ENCODE data around the gene SLCO4A1. TPM values are rescaled to one million over a fixed set of nuclear protein-coding genes. Genes with fewer than 3 reads are reported as not detected.

Gene SLCO4A1
- total RNA-seq, 5 donors from 2014 or later (not counting 1 experiment from before 2014, with no cell fraction given): 0.98 to 7.2 (median 5.4) TPM

GRCh38 chr20:62684981-62685380, 42.7 kb downstream of the SLCO4A1 start:
- H3K27me3 Mint-ChIP-seq: peaks cover 0 to 9% of the 10 kb centered on the region in 2 donors
- H3K27ac Mint-ChIP-seq: no peak overlapping the region
- peaks cover 10 to 15% (median 10%) of the 10 kb centered on the region in 3 donors for H3K4me1 Mint-ChIP-seq
- CTCF ChIA-PET: no interaction called here
- H3K4me3 Mint-ChIP-seq: no peak overlapping the region
- Histone ChIP-seq H3K36me3 (ENCODE audit: control insufficient read depth in 2 of 2, extremely low read depth in 1 of 2, insufficient read depth in 1 of 2, low read length in 1 of 2) (no peaks in the 10 kb centered on the region), H3K27ac (ENCODE audit: low read length) (no peak overlapping the region), H3K9me3 (no peaks in the 10 kb centered on the region), H3K27me3 (replicated peaks in 1 of 2; ENCODE audit: control insufficient read depth in 2 of 2, extremely low read depth in 1 of 2, insufficient read depth in 2 of 2, low read length in 1 of 2) (peaks cover 0 to 55% of the 10 kb centered on the region in 2 experiments), H3K4me3 (ENCODE audit: control insufficient read depth in 1 of 2, extremely low read depth in 1 of 2, low read length in 1 of 2) (no peak overlapping the region), H3K4me1 (ENCODE audit: control insufficient read depth in 1 of 2, extremely low read depth in 1 of 2, insufficient read depth in 2 of 2, low read length in 2 of 2) (peaks cover 0 to 11% of the 10 kb centered on the region in 2 experiments)
- no peaks in the 10 kb centered on the region for H3K9me3 Mint-ChIP-seq
- H3K36me3 Mint-ChIP-seq: no peaks in the 10 kb centered on the region
- DNase-seq: no peak
- POLR2A ChIA-PET: no interaction called here
- no peak for ATAC-seq (replicated peaks in 1 of 4)
- 29% methylated on average over 1 of the region's 12 CpGs for WGBS (ENCODE audit: insufficient coverage)

GRCh38 chr20:62685781-62686555, 43.7 kb downstream of the SLCO4A1 start:
- peaks cover 0 to 64% of the 10 kb centered on the region in 2 experiments for H3K27me3 ChIP-seq (replicated peaks in 1 of 2; ENCODE audit: control insufficient read depth in 2 of 2, extremely low read depth in 1 of 2, insufficient read depth in 2 of 2, low read length in 1 of 2)
- H3K36me3 Mint-ChIP-seq: no peaks in the 10 kb centered on the region
- H3K36me3 ChIP-seq (ENCODE audit: control insufficient read depth in 2 of 2, extremely low read depth in 1 of 2, insufficient read depth in 1 of 2, low read length in 1 of 2): no peaks in the 10 kb centered on the region
- H3K4me3 Mint-ChIP-seq: peak overlapping the region in 1 of 3 donors; percentile 18
- no peaks in the 10 kb centered on the region for H3K9me3 Mint-ChIP-seq
- POLR2A ChIA-PET: no interaction called here
- peaks cover 0 to 11% of the 10 kb centered on the region in 2 experiments for H3K4me1 ChIP-seq (ENCODE audit: control insufficient read depth in 1 of 2, extremely low read depth in 1 of 2, insufficient read depth in 2 of 2, low read length in 2 of 2)
- H3K4me3 ChIP-seq (ENCODE audit: control insufficient read depth in 1 of 2, extremely low read depth in 1 of 2, low read length in 1 of 2): no peak overlapping the region
- 19% methylated on average over 21 of the region's 27 CpGs for WGBS (ENCODE audit: insufficient coverage)
- CTCF ChIA-PET: interaction anchor here in 1 of 2 donors (0.5 kb wide), 1 partner anchor 174 kb away, joined by 3 read pairs; no protein-coding TSS in a partner anchor
- DNase-seq (peak in 24 of 35 experiments; percentile 2 to 54 (median 14)), ATAC-seq (replicated peaks in 1 of 4) (peak; percentile 41 to 69 (median 55))
- H3K4me1 Mint-ChIP-seq: peaks cover 10 to 15% (median 10%) of the 10 kb centered on the region in 3 donors
- H3K27me3 Mint-ChIP-seq: peaks cover 3 to 9% of the 10 kb centered on the region in 2 donors
- H3K27ac Mint-ChIP-seq: peak overlapping the region in 1 of 2 donors; percentile 11
- H3K9me3 ChIP-seq: no peaks in the 10 kb centered on the region
- no peak overlapping the region for H3K27ac ChIP-seq (ENCODE audit: low read length)

- Mint-ChIP-seq H3K4me1 (peaks cover 10 to 15% (median 10%) of the 10 kb centered on the region in 3 donors), H3K27ac (no peak overlapping the region), H3K9me3 (no peaks in the 10 kb centered on the region), H3K36me3 (no peaks in the 10 kb centered on the region), H3K27me3 (peaks cover 3 to 12% of the 10 kb centered on the region in 2 donors), H3K4me3 (no peak overlapping the region)
- CTCF ChIA-PET: no interaction called here
- POLR2A ChIA-PET: no interaction called here
- H3K27ac ChIP-seq (ENCODE audit: low read length): no peak overlapping the region
- DNase-seq: no peak
- H3K4me3 ChIP-seq (ENCODE audit: control insufficient read depth in 1 of 2, extremely low read depth in 1 of 2, low read length in 1 of 2): no peak overlapping the region
- peaks cover 0 to 69% of the 10 kb centered on the region in 2 experiments for H3K27me3 ChIP-seq (replicated peaks in 1 of 2; ENCODE audit: control insufficient read depth in 2 of 2, extremely low read depth in 1 of 2, insufficient read depth in 2 of 2, low read length in 1 of 2)
- 88% methylated on average over 34 of the region's 37 CpGs for WGBS (ENCODE audit: insufficient coverage)
- no peak for ATAC-seq (replicated peaks in 1 of 4)
- no peaks in the 10 kb centered on the region for H3K36me3 ChIP-seq (ENCODE audit: control insufficient read depth in 2 of 2, extremely low read depth in 1 of 2, insufficient read depth in 1 of 2, low read length in 1 of 2)
- H3K4me1 ChIP-seq (ENCODE audit: control insufficient read depth in 1 of 2, extremely low read depth in 1 of 2, insufficient read depth in 2 of 2, low read length in 2 of 2): peaks cover 0 to 11% of the 10 kb centered on the region in 2 experiments
- H3K9me3 ChIP-seq: no peaks in the 10 kb centered on the region
Measured at GRCh38 chr20:62686869-62687830, 44.8 kb downstream of the SLCO4A1 start.

- H3K4me3 Mint-ChIP-seq: no peak overlapping the region
- H3K36me3 ChIP-seq (ENCODE audit: control insufficient read depth in 2 of 2, extremely low read depth in 1 of 2, insufficient read depth in 1 of 2, low read length in 1 of 2): no peaks in the 10 kb centered on the region
- peaks cover 0 to 11% of the 10 kb centered on the region in 2 experiments for H3K4me1 ChIP-seq (ENCODE audit: control insufficient read depth in 1 of 2, extremely low read depth in 1 of 2, insufficient read depth in 2 of 2, low read length in 2 of 2)
- H3K36me3 Mint-ChIP-seq: no peaks in the 10 kb centered on the region
- ATAC-seq (replicated peaks in 1 of 4) (no peak), DNase-seq (no peak)
- peaks cover 10 to 15% (median 10%) of the 10 kb centered on the region in 3 donors for H3K4me1 Mint-ChIP-seq
- H3K4me3 ChIP-seq (ENCODE audit: control insufficient read depth in 1 of 2, extremely low read depth in 1 of 2, low read length in 1 of 2): no peak overlapping the region
- CTCF ChIA-PET: interaction anchor here in 1 of 2 donors (0.6 kb wide), 1 partner anchor 20 kb away, joined by 7 read pairs; no protein-coding TSS in a partner anchor
- WGBS (ENCODE audit: insufficient coverage): 86% methylated on average over 7 of the region's 11 CpGs
- POLR2A ChIA-PET: interaction anchor here in 1 of 2 donors (0.5 to 0.6 kb wide), 2 partner anchors 80 to 107 kb away, joined by 3 read pairs; no protein-coding TSS in a partner anchor
- no peaks in the 10 kb centered on the region for H3K9me3 Mint-ChIP-seq
- no peak overlapping the region for H3K27ac Mint-ChIP-seq
- no peaks in the 10 kb centered on the region for H3K9me3 ChIP-seq
- H3K27ac ChIP-seq (ENCODE audit: low read length): no peak overlapping the region
- H3K27me3 ChIP-seq (replicated peaks in 1 of 2; ENCODE audit: control insufficient read depth in 2 of 2, extremely low read depth in 1 of 2, insufficient read depth in 2 of 2, low read length in 1 of 2): peaks cover 0 to 70% of the 10 kb centered on the region in 2 experiments
- peaks cover 3 to 16% of the 10 kb centered on the region in 2 donors for H3K27me3 Mint-ChIP-seq
Measured at GRCh38 chr20:62688083-62688482, 45.8 kb downstream of the SLCO4A1 start.

GRCh38 chr20:62688855-62689460, 46.7 kb downstream of the SLCO4A1 start:
- DNase-seq (no peak), ATAC-seq (replicated peaks in 1 of 4) (no peak)
- Histone ChIP-seq H3K4me3 (ENCODE audit: control insufficient read depth in 1 of 2, extremely low read depth in 1 of 2, low read length in 1 of 2) (no peak overlapping the region), H3K9me3 (no peaks in the 10 kb centered on the region), H3K27me3 (replicated peaks in 1 of 2; ENCODE audit: control insufficient read depth in 2 of 2, extremely low read depth in 1 of 2, insufficient read depth in 2 of 2, low read length in 1 of 2) (peaks cover 0 to 77% of the 10 kb centered on the region in 2 experiments), H3K36me3 (ENCODE audit: control insufficient read depth in 2 of 2, extremely low read depth in 1 of 2, insufficient read depth in 1 of 2, low read length in 1 of 2) (no peaks in the 10 kb centered on the region), H3K4me1 (ENCODE audit: control insufficient read depth in 1 of 2, extremely low read depth in 1 of 2, insufficient read depth in 2 of 2, low read length in 2 of 2) (peaks cover 0 to 11% of the 10 kb centered on the region in 2 experiments), H3K27ac (ENCODE audit: low read length) (no peak overlapping the region)
- H3K27me3 Mint-ChIP-seq: peaks cover 3 to 16% of the 10 kb centered on the region in 2 donors
- H3K4me3 Mint-ChIP-seq: no peak overlapping the region
- no peak overlapping the region for H3K27ac Mint-ChIP-seq
- POLR2A ChIA-PET: interaction anchor here in 1 of 2 donors (0.5 to 0.6 kb wide), 2 partner anchors 79 to 107 kb away, joined by 3 read pairs; no protein-coding TSS in a partner anchor
- no peaks in the 10 kb centered on the region for H3K36me3 Mint-ChIP-seq
- H3K9me3 Mint-ChIP-seq: no peaks in the 10 kb centered on the region
- H3K4me1 Mint-ChIP-seq: peaks cover 10 to 15% (median 10%) of the 10 kb centered on the region in 3 donors
- 79% methylated on average over 25 of the region's 29 CpGs for WGBS (ENCODE audit: insufficient coverage)
- CTCF ChIA-PET: no interaction called here
